NCI-H1694 (cell line): Measurements from ENCODE around the gene C3orf20.
"Not testable (repeated sequence)": the region's sequence is repeated elsewhere in the genome, so short reads cannot be mapped to it uniquely, and the experiment has no call there.

Source experiments
- DNase-seq: peaks from one replicate; lab custom pipeline; 2025; lab: John Stamatoyannopoulos, UW

Gene C3orf20

GRCh38 chr3:14650193-14650592, 24.7 kb upstream of the C3orf20 start:
- DNase-seq: no peak

GRCh38 chr3:14651440-14652251, 23.3 kb upstream of the C3orf20 start, which contains the start of gene CCDC174:
CCDC174 (plus strand) TSS chr3:14651762; CDS start chr3:14651837, 75 bp downstream.
- peak; percentile 89 for DNase-seq

- DNase-seq: not testable (repeated sequence)
These were observed 22.5 kb upstream of the C3orf20 start for GRCh38 chr3:14652360-14652907.

DNA sequence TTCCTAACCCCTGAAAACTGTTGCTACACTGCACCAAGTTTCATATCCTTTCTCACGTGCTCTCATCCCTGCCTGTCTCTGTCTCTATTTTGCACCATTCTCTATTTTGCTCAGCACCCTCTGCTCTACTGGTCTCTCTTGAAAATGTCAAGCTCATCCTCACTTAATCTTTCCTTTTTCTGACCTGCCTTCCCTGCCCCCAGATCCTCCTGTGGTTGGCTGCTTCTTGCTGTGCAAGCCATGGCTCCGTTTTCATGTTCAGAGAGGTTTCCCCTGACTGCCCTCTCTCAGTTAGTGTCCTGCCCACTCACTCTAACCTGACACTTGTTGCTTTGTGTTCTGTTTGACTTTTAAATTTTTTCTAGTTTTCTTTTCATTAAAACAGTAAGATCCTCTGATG, 17.4 kb upstream of the C3orf20 start:
- DNase-seq: no peak

- DNase-seq: no peak
These were observed 16.0 kb upstream of the C3orf20 start for GRCh38 chr3:14658978-14659377.

DNA sequence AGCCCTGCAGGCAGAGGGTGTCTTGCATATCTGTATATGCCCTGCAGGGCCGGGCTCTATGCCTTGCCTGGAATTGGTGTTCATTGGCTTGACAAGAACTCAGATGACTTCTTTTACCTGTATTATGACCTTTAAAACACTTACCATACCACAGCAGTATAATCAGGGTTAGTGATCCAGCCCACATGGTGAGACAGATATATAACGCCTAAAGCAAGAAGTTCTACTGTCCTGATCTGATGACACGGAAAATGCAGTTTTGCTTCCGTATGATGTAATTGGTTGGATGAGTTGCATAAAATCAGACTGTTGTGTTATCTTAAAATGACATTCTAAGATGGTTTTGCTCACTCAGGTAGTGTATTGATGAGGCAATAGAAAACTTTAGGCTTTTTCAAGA, 14.0 kb upstream of the C3orf20 start:
- no peak for DNase-seq

GRCh38 chr3:14663396-14664135, 11.4 kb upstream of the C3orf20 start:
- DNase-seq: no peak

DNA sequence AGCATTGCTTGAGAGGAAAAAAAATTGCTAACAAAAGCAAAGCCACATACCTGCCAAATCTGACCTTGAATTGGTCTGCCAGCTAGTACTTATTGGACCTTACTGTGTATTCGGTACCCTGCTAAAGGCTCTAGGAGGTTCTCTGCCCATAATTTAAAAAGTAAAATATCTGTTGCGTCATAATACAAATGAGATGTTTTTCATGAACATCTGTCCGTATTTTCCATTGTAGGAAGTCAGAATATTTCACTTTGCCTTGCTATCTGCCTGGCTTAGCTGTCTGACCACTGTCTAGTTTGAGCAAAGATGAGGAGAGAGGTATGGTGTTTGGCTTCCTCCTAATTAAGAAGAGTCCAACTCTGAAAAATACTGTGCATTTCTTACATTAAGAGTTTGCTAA, 10.8 kb upstream of the C3orf20 start:
- DNase-seq: no peak

DNA sequence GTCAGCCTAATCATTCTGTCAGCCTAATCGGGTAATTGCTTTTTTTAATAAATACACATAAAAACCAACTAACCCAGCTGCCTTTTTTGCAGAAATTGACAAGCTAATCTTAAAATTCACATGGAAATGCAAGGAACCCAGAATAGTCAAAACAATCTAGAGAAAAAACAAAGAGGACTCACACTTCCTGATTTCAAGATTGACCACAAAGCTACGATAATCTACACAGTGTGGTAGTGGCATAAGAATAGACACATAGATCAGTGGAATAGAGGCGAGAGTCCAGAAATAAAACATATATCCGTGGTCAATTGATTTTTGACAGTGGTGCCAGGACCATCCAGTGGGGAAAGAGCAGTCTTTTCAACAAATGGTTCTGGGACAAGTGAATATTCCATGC, 2.4 kb upstream of the C3orf20 start:
- DNase-seq: no peak

DNA sequence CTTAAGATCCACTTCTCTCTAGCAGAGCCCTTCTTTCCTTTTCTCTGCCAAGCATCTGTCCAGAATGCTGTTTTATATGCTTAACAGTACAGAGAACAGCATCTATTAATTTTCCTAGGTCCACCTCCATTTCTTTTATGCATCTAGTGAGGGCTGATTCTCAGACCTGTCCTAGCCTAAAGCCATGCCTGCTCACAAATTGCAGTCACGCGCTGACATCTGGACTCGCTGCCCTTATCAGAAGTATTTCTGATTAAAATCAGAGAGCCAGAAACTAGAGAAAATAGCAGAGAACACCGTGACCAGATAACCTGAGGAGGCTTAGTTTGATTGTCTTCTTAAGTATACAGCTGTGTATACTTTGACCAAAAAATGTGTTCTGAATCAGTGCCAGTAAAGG, 1.9 kb downstream of the C3orf20 start:
- no peak for DNase-seq

GRCh38 chr3:14678015-14678503, 3.1 kb downstream of the C3orf20 start:
- DNase-seq: no peak

- no peak for DNase-seq
These were observed 5.2 kb downstream of the C3orf20 start for GRCh38 chr3:14680115-14680514.

GRCh38 chr3:14680716-14681115, 5.8 kb downstream of the C3orf20 start:
- DNase-seq: no peak

- no peak for DNase-seq
These were observed 9.5 kb downstream of the C3orf20 start for GRCh38 chr3:14684447-14684846.

- DNase-seq: no peak
These were observed 10.2 kb downstream of the C3orf20 start for GRCh38 chr3:14685179-14685578.

DNA sequence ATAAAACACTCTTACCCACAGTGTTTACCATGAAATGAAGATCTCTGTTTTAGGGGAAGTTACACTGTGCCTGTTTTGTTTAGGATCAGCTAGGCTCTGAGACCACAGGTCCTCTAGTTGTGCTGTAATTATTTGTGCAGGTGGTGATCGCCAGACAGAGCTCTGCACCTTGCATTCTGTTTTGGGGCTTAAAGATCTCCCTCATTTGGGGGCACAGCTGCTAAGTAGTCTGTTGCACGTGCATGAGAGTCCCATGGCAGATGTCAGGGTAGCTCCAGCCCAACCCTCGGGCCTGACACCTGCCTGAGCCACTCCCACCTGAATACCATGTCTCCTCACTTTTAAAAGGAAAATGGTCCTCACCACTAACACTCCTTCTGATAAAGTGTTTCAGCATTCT, 12.4 kb downstream of the C3orf20 start:
- no peak for DNase-seq

- DNase-seq: no peak
These were observed 13.6 kb downstream of the C3orf20 start for GRCh38 chr3:14688525-14688924.

- no peak for DNase-seq
These were observed 14.5 kb downstream of the C3orf20 start for GRCh38 chr3:14689247-14689980.

GRCh38 chr3:14691239-14691638, 16.3 kb downstream of the C3orf20 start:
- no peak for DNase-seq

DNA sequence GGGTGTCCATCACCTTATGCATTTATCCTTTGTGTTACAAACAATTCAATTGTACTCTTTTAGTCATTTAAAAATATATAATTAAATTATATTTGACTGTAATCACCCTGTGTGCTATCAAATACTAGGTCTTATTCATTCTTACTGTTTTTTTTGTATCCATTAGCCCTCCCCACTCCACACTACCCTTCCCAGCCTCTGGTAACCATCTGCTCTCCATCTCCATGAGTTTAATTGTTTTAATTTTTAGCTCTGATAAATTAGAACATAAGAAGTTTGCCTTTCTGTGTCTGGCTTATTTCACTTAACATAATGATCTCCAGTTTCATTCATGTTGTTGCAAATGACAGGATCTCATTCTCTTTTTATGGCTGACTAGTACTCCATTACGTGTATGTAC, 16.8 kb downstream of the C3orf20 start:
- DNase-seq: no peak

DNA sequence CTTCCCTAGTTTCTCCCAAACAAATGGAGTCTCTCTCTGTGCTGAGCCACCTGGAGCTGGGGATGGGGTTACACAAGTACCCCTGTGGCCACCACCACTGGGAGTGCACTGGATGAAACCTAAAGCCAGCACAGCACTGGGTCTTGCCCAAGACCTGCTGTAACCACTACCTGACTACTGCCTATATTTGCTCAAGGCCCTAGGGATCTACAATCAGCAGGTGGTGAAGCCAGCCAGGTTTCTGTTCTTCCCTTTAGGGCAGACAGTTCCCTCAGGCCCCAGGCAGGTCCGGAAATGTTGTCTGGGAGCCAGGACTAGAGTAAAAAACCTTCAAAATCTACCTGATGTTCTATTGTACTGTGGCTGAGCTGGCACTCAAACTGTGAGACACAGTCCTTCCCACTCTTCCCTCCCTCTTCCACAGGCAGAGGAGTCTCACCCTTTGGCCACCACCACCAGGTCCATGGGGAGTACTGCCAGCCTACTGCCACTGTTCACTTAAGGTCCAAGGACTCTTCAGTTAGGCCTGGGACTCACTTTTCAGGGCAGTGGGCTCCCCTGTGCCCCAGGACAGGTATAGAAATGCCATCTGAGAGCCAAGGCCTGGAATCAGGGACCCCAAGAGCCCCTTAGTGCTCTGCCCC, 23.8 kb downstream of the C3orf20 start:
- DNase-seq: no peak

DNA sequence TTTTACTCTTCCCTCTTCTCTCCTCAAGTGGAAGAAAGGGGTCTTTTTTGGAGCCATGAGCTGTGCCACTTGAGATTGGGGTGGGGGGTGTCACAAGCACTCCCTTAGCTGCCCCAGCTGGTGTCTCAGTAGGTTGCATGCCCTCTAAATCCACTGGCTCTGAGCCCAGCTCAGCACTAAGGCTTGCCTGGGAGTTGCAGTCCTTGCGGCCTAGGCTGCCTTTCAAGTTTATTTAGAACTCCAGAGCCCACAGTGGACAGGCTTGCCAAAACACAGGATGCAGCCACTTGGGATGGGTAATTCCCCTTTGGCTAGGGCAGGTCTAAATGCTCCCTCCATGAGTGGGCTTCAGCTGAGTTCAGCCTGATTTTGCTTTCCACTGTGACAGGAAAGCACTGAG, 24.7 kb downstream of the C3orf20 start:
- DNase-seq: no peak
